NCI-H1092 treated with DMSO at 0.1 percent for 48 hours (cell line): Measurements from ENCODE around the gene RHOD.

Experiments
- DNase-seq: peaks from one replicate; lab custom pipeline; 2025; lab: John Stamatoyannopoulos, UW

Gene RHOD

GRCh38 chr11:67056267-67057204, at the start of gene RHOD:
RHOD (plus strand) TSS chr11:67056847; CDS start chr11:67056903, 56 bp downstream.
- no peak for DNase-seq

- no peak for DNase-seq
Measured at GRCh38 chr11:67007126-67007525, 49.5 kb upstream of the RHOD start.

GRCh38 chr11:67010296-67010905, 46.2 kb upstream of the RHOD start:
- DNase-seq: no peak

GRCh38 chr11:67013511-67014045, 43.1 kb upstream of the RHOD start:
- no peak for DNase-seq

GRCh38 chr11:67014343-67014742, 42.3 kb upstream of the RHOD start:
- DNase-seq: no peak

GRCh38 chr11:67015048-67015447, 41.6 kb upstream of the RHOD start:
- no peak for DNase-seq

GRCh38 chr11:67016550-67016949, 40.1 kb upstream of the RHOD start:
- no peak for DNase-seq

GRCh38 chr11:67020949-67021348, 35.7 kb upstream of the RHOD start:
- DNase-seq: no peak

GRCh38 chr11:67022341-67022933, 34.2 kb upstream of the RHOD start:
- peak; percentile 14 for DNase-seq

GRCh38 chr11:67022961-67023956, 33.4 kb upstream of the RHOD start, which contains the start of gene SYT12:
SYT12 (plus strand) TSS chr11:67023134; CDS start chr11:67030145, 7,011 bp downstream.
- no peak for DNase-seq

GRCh38 chr11:67023957-67024353, 32.7 kb upstream of the RHOD start:
- no peak for DNase-seq

GRCh38 chr11:67024410-67024809, 32.2 kb upstream of the RHOD start:
- DNase-seq: no peak

- DNase-seq: no peak
Measured at GRCh38 chr11:67024966-67025365, 31.7 kb upstream of the RHOD start.

- DNase-seq: no peak
Measured at GRCh38 chr11:67025750-67026149, 30.9 kb upstream of the RHOD start.

GRCh38 chr11:67026941-67027340, 29.7 kb upstream of the RHOD start:
- no peak for DNase-seq

GRCh38 chr11:67027483-67027930, 29.1 kb upstream of the RHOD start:
- no peak for DNase-seq

GRCh38 chr11:67027943-67028542, 28.6 kb upstream of the RHOD start:
- no peak for DNase-seq

GRCh38 chr11:67029146-67029545, 27.5 kb upstream of the RHOD start:
- no peak for DNase-seq

GRCh38 chr11:67030976-67031375, 25.7 kb upstream of the RHOD start:
- no peak for DNase-seq

- no peak for DNase-seq
Measured at GRCh38 chr11:67031791-67032561, 24.7 kb upstream of the RHOD start.
